Heart right ventricle (tissue), 16 donors: ENCODE data around the gene KREMEN1. TPM values are rescaled to one million over a fixed set of nuclear protein-coding genes. Genes with fewer than 3 reads are reported as not detected.

Experiments
- ATAC-seq, 8 donors: fragments of 200-7000 bp; cut with Tn5 transposase; one replicate each; pipeline ENCODE4 v1.9.1; 2020; ENCODE audit warnings: mild to moderate bottlenecking in 8 of 8, moderate library complexity in 8 of 8, moderate number of reproducible peaks in 1 of 8
- DNase-seq, 2 donors: peaks; one replicate each; pipeline ENCODE4 v3.0.0-alpha.2; 2020
- H3K27ac ChIP-seq, 10 donors: fragments of 200-600 bp; sonication (generic) in 2 of 10; one replicate each; pipeline versions ENCODE4 v1.5.0 to v1.8.0; 2020 to 2022; ENCODE audit warnings: mild to moderate bottlenecking in 3 of 10
- H3K27me3 ChIP-seq, 7 donors: fragments of 200-600 bp; one replicate each; pipeline ENCODE4 v1.8.0; 2021 to 2022; ENCODE audit warnings: mild to moderate bottlenecking in 2 of 7
- H3K36me3 ChIP-seq, 9 donors: fragments of 200-600 bp; sonication (generic) in 1 of 9; one replicate each; pipeline versions ENCODE4 v1.5.0 to v1.8.0; 2020 to 2022; ENCODE audit warnings: mild to moderate bottlenecking in 2 of 9
- H3K4me1 ChIP-seq, 9 donors: fragments of 200-600 bp; sonication (generic) in 1 of 9; one replicate each; pipeline versions ENCODE4 v1.5.0 to v1.8.0; 2020 to 2022; ENCODE audit warnings: mild to moderate bottlenecking in 4 of 9
- H3K4me3 ChIP-seq, 10 donors: fragments of 200-600 bp; sonication (generic) in 2 of 10; one replicate each; pipeline versions ENCODE4 v1.5.0 to v1.8.0; 2020 to 2022; ENCODE audit warnings: mild to moderate bottlenecking in 7 of 10, moderate library complexity in 2 of 10
- H3K9me3 ChIP-seq, 11 donors: fragments of 200-600 bp in 10 of 11; sonication (generic) in 2 of 11; one replicate each; pipeline versions ENCODE4 v1.5.0 to v1.8.0; 2013 to 2022; ENCODE audit warnings: mild to moderate bottlenecking in 2 of 11, control low read depth in 1 of 11, moderate library complexity in 1 of 11
- whole genome bisulfite sequencing, 2 donors: extraction: QIAGEN DNeasy Blood & Tissue Kit; methylation state at CpG; one replicate each; pipeline ENCODE4 v1.1.7; 2013; ENCODE audit warnings: inconsistent platforms in 1 of 2; 5-methylcytosine and 5-hydroxymethylcytosine counted together
- intact Hi-C, 10 donors: fragments of 100-400 bp; cut with DNase I; formaldehyde crosslinking; loops; one replicate each; pipeline versions ENCODE4 v1.11.1 to v1.14.2; 2022
- polyA plus RNA-seq, 2 donors: library from polyadenylated mRNA; stranded (reverse); fragments of 200-250 nt; gene quantifications; one replicate each; pipeline ENCODE4 v1.2.3, GENCODE V29; 2013
- total RNA-seq, 10 donors: library from RNA; stranded (reverse); fragmentation: NEBNext Ultra II Directional in 3 of 10; extraction: Animal tissue kit (Norgen Biotek cat#: 25700) in 3 of 10; gene quantifications; one replicate each; pipeline versions ENCODE4 v1.2.1 to v1.2.4, GENCODE V29; 2021 to 2023
- TF ChIP-seq, protein P1 (sequence below), 9 donors: fragments of 200-600 bp; sonication (generic) in 2 of 9; IDR thresholded peaks; one replicate each; pipeline versions ENCODE4 v1.5.0 to v1.8.0; 2021 to 2022; ENCODE audit warnings: antibody characterized with exemption in 9 of 9, mild to moderate bottlenecking in 5 of 9, moderate library complexity in 1 of 9
- donor health status: Arrhythmogenic right ventricular cardiomyopathy.
- donor health status: ischemic (EF 13 %, LVEDD 7.1; RV severe dilation, severe dysfunction).
- donor health status: healthy with polysubstance abuse.
- donor health status: DM: no; HTN: yes; CAD: no.
- donor health status: DM: no; HTN: no; CAD: no.
- donor health status: ischemic (EF 25% LVEDD 6.9; RV normal size, moderate dysfunction).
- donor health status: ischemic (EF 25% LVEDD 5.7; RV mildly dilated, moderate dysfunction).
- donor health status: healthy.
- donor health status: DM: yes; HTN: yes; CAD: no.
- donor health status: Ischemic cardiomyopathy.
- donor health status: ischemic (EF 35%, LVEDD 5.7; RV mildly dilated, moderate dysfunction).
- donor health status: nonischemic (EF 11% LVEDD 7.7; RV severe dilation, severe dysfunction).
- donor health status: DM: yes; HTN: yes; CAD: no.
- donor health status: PGD.
- donor health status: ischemic (EF 29% LVEDD 5.4; RV normal size, mild dysfunction).
- donor health status: nonischemic (EF 23%, LVEDD 6.1; RV moderate dilation, normal function).

KREMEN1 gene
- total and polyA plus RNA-seq, 12 donors = 7.4 to 46.3 (median 36.5) TPM

DNA sequence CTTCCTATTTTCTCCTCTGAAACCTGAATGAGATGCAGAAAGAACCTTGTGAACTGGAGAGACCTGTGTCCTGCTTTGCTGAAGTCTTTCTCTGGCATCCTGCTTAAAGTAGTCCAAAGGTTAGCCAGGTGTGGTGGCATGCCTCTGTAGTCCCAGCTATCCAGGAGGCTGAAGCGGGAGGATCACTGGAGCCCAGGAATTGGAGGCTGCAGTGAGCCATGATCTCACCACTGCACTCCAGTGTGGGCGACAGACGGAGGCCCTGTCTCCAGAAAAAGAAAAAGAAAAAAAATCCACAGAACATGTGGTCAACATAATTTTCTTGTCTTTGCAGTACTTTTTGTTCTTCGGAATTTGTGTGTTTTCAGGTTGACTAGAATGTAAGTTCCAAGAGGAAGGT is 2.3 kb upstream of the KREMEN1 start:
- peaks cover 0 to 73% (median 0%) of the 10 kb centered on the region in 7 donors for H3K27me3 ChIP-seq
- no peaks in the 10 kb centered on the region for H3K36me3 ChIP-seq
- intact Hi-C loops = loop anchor here in 4 of 10 donors (5.0 to 10.0 kb wide), 2 partner anchors 82 to 84 kb away; no protein-coding TSS in a partner anchor
- no peak overlapping the region for H3K27ac ChIP-seq
- no peak for DNase-seq
- no peaks in the 10 kb centered on the region for H3K9me3 ChIP-seq
- ATAC-seq = no peak
- TF ChIP-seq, protein P1, sequence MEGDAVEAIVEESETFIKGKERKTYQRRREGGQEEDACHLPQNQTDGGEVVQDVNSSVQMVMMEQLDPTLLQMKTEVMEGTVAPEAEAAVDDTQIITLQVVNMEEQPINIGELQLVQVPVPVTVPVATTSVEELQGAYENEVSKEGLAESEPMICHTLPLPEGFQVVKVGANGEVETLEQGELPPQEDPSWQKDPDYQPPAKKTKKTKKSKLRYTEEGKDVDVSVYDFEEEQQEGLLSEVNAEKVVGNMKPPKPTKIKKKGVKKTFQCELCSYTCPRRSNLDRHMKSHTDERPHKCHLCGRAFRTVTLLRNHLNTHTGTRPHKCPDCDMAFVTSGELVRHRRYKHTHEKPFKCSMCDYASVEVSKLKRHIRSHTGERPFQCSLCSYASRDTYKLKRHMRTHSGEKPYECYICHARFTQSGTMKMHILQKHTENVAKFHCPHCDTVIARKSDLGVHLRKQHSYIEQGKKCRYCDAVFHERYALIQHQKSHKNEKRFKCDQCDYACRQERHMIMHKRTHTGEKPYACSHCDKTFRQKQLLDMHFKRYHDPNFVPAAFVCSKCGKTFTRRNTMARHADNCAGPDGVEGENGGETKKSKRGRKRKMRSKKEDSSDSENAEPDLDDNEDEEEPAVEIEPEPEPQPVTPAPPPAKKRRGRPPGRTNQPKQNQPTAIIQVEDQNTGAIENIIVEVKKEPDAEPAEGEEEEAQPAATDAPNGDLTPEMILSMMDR (IDR thresholded peaks at IDR 0.05) = no peak
- H3K4me1 ChIP-seq = peaks cover 4 to 45% (median 29%) of the 10 kb centered on the region in 9 donors
- no peak overlapping the region for H3K4me3 ChIP-seq
- WGBS, 2 donors = 98 to 99% methylated on average over 4 of the region's 4 CpGs

- Histone ChIP-seq H3K4me1 (peaks cover 4 to 45% (median 29%) of the 10 kb centered on the region in 9 donors), H3K4me3 (peak overlapping the region in 9 of 10 donors; percentile 13 to 86 (median 62)), H3K27ac (peak overlapping the region in 1 of 10 donors; percentile 5), H3K9me3 (no peaks in the 10 kb centered on the region), H3K27me3 (peaks cover 0 to 81% (median 0%) of the 10 kb centered on the region in 7 donors), H3K36me3 (no peaks in the 10 kb centered on the region)
- ATAC-seq (peak in 4 of 8 donors; percentile 13 to 26 (median 22)), DNase-seq (peak in 1 of 2 donors; percentile 51)
- intact Hi-C loops = loop anchor here in 4 of 10 donors (5.0 to 10.0 kb wide), 2 partner anchors 81 to 83 kb away; no protein-coding TSS in a partner anchor
- WGBS, 2 donors = 6 to 10% methylated on average over 60 of the region's 60 CpGs
- TF ChIP-seq, protein P1 (IDR thresholded peaks at IDR 0.05) = no peak
Measured at GRCh38 chr22:29071261-29072045, 1.4 kb upstream of the KREMEN1 start.

GRCh38 chr22:29072193-29072978 is 449 bp upstream of the KREMEN1 start:
- H3K36me3 ChIP-seq = no peaks in the 10 kb centered on the region
- H3K4me1 ChIP-seq = peaks cover 4 to 45% (median 29%) of the 10 kb centered on the region in 9 donors
- peaks cover 0 to 72% (median 0%) of the 10 kb centered on the region in 7 donors for H3K27me3 ChIP-seq
- no peaks in the 10 kb centered on the region for H3K9me3 ChIP-seq
- intact Hi-C loops = loop anchor here in 4 of 10 donors (5.0 to 10.0 kb wide), 2 partner anchors 80 to 82 kb away; no protein-coding TSS in a partner anchor
- DNase-seq (peak; percentile 82 to 88), ATAC-seq (peak; percentile 90 to 96 (median 92))
- 23% methylated on average over 41 of the region's 41 CpGs for WGBS, 2 donors
- H3K4me3 ChIP-seq = peak overlapping the region in 9 of 10 donors; percentile 41 to 86 (median 73)
- H3K27ac ChIP-seq = peak overlapping the region in 1 of 10 donors; percentile 21
- TF ChIP-seq, protein P1 (IDR thresholded peaks at IDR 0.05) = no peak
